Measurements from ENCODE around the gene MBP.

- TF ChIP-seq, protein P1, sequence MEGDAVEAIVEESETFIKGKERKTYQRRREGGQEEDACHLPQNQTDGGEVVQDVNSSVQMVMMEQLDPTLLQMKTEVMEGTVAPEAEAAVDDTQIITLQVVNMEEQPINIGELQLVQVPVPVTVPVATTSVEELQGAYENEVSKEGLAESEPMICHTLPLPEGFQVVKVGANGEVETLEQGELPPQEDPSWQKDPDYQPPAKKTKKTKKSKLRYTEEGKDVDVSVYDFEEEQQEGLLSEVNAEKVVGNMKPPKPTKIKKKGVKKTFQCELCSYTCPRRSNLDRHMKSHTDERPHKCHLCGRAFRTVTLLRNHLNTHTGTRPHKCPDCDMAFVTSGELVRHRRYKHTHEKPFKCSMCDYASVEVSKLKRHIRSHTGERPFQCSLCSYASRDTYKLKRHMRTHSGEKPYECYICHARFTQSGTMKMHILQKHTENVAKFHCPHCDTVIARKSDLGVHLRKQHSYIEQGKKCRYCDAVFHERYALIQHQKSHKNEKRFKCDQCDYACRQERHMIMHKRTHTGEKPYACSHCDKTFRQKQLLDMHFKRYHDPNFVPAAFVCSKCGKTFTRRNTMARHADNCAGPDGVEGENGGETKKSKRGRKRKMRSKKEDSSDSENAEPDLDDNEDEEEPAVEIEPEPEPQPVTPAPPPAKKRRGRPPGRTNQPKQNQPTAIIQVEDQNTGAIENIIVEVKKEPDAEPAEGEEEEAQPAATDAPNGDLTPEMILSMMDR (IDR thresholded peaks at IDR 0.05; ENCODE audit: low read length), result no peak
- TF ChIP-seq EZH2 (IDR thresholded peaks at IDR 0.05; ENCODE audit: borderline replicate concordance, low read length), result no peak
These were observed 52.5 kb downstream of the MBP start for GRCh38 chr18:77079954-77080682.
